NOMO-1 (cell line): ENCODE measurements around the gene KCP.

Experiments
- DNase-seq, 2 experiments: peaks; one replicate each; lab custom pipeline; 2025; ENCODE audit not compliant: unreplicated experiment in 2 of 2; lab: John Stamatoyannopoulos, UW

The KCP gene

DNA sequence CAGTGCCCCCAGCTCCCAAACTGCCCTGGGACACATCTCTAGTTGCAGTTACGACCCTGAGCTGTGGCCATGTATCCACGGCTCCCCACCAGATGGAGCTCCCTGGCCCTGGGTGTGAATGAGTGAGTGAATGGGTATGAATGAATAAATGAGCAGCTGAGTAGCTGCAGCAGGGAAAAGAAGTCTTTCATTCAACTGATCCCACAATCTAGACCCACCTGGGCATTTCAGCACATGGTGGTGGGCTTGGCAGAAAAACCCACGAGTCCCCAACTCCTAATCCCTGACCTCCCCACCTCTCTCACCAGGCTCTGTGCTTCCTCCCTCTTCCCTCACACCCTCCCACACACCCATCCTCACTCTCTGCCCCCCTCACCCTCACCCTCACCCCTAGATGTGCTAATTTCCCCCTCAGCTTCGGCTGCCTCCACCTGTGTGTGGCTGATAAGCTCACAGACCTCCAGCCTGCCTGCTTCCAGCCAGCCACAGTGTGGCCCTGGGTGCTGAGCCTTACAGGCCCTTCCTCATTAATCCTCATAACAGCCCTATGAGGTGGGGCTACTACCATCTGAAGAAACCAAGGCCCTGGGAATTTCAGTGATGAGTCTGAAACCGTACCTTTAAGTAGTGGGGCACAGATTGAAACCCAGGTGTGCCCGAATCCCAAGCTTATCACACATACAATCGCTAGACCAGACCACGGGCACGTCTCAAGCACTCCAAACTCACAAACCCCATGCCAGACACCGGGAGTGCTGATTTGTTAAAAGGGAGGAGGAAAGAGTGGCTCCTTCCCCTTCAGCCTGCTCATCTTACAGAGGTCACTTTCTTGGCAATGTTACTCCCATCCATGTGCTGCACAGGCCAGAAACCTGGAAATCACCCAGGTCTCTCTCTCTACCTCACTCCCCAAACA is 50.1 kb downstream of the KCP start:
- no peak for DNase-seq

DNA sequence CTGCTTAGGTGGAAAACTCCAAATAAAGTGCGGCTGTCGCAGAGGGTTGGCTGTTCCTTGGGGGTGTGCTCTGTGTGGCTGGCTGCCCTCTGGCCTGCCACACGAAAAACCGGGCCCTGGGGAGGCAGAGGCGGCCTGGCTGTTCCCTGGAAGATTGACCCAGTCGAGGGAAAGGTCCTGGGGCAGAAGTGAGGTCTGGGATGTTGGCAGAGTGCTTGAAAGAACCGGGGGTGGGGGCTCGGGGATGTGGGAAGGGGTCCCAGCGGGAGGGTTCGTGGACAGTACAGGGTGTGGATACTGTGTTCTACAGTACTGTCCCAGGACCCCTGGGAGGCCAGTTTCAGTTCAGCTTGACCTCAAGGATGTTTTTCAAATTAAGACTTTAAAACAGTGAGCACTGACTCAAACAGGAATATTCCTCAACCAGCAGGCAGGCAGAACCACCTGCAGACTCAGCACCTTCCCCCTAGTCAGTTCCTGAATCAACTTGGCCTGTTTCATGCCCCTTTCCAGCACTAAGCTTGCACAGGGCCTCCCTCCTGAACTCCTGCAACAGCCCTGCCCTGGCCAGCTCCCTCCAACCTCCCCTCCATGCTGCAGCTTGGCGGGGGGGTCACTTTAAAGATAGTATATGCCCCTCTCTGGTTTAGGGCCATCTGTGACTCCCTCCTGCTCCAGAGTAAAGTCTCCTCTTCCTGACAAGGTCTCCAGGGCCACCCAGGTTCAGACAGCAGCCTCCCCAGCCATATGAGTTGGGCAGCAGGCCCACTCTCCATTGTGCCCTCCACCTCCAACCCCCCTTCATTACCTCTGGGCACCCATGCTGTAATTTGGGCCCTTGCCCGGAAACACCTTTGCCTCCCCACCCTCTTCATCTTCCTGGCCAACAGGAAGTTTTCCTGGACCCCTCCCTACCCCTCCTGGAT is 51.0 kb downstream of the KCP start:
- no peak for DNase-seq

DNA sequence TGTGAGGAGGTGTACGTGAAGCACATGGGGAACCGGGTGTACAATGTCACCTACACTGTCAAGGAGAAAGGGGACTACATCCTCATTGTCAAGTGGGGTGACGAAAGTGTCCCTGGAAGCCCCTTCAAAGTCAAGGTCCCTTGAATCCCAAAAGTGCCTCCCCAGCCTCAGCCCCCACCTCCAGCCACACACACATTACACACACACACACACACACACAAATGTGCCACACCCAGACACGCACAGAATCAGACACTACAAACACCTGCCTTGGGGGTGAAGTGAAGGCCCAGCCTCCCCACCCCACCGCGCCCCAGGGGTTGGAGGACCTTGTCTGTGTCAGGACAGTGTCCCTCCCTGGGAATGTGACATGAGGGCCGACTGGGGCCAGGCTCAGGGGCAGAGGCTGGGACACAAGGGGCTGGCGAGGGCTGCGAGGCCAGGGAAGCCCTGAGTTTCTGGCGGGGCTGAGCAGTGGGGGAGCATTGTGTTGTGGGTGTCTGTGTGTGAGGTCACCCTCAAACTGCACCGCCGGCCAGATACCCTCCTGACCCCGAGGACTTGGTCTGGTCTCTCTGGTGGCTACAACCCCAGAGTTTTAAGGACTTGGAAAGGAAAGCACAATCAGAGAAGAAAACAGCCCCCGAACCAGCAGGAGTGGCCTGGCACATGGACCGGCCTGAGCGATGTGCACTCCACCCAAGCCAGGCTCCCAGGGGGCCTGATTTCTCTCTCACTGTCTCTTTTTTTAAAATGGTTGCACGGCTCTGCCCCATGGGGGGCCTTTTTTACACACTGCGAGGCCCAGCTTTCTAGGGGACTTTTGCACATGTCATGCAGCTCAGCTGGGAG is 51.9 kb downstream of the KCP start:
- DNase-seq, result no peak

GRCh38 chr7:128856001-128856718 is 54.3 kb downstream of the KCP start:
- DNase-seq, result no peak

GRCh38 chr7:128855559-128855958 is 55.0 kb downstream of the KCP start:
- DNase-seq, result no peak

DNA sequence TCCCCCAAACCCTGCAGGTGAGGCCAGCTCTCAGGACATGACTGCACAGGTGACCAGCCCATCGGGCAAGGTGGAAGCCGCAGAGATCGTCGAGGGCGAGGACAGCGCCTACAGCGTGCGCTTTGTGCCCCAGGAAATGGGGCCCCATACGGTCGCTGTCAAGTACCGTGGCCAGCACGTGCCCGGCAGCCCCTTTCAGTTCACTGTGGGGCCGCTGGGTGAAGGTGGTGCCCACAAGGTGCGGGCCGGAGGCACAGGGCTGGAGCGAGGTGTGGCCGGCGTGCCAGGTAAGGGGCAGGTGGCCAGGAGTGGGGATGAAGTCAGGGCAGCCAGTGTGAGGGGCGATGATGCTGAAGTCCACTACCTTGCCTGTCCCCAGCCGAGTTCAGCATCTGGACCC is 56.1 kb downstream of the KCP start:
- no peak for DNase-seq

GRCh38 chr7:128853799-128854198 is 56.7 kb downstream of the KCP start:
- DNase-seq, result no peak

DNA sequence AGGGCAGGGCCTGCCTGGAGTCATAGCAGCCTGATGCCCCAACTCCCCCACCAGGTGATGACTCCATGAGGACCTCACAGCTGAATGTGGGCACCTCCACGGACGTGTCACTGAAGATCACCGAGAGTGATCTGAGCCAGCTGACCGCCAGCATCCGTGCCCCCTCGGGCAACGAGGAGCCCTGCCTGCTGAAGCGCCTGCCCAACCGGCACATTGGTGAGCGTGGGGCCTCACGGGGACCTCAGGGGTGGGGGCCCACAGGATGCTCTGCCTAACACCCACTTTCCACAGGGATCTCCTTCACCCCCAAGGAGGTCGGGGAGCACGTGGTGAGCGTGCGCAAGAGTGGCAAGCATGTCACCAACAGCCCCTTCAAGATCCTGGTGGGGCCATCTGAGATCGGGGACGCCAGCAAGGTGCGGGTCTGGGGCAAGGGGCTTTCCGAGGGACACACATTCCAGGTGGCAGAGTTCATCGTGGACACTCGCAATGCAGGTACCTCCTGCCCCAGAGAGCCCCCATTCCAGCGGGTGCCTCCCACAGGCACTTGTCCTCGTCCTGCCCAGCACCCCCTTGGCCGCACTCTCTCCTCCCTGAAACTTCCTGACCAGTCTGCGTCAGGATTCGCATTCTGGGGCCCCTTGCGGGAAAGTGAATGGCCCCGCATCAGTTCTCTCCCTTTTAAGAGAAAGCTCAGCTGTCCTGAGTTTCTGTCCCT is 57.8 kb downstream of the KCP start:
- no peak for DNase-seq

GRCh38 chr7:128849804-128850490 is 60.6 kb downstream of the KCP start:
- no peak for DNase-seq

- DNase-seq, result no peak
Measured at GRCh38 chr7:128849156-128849515, 61.4 kb downstream of the KCP start.

DNA sequence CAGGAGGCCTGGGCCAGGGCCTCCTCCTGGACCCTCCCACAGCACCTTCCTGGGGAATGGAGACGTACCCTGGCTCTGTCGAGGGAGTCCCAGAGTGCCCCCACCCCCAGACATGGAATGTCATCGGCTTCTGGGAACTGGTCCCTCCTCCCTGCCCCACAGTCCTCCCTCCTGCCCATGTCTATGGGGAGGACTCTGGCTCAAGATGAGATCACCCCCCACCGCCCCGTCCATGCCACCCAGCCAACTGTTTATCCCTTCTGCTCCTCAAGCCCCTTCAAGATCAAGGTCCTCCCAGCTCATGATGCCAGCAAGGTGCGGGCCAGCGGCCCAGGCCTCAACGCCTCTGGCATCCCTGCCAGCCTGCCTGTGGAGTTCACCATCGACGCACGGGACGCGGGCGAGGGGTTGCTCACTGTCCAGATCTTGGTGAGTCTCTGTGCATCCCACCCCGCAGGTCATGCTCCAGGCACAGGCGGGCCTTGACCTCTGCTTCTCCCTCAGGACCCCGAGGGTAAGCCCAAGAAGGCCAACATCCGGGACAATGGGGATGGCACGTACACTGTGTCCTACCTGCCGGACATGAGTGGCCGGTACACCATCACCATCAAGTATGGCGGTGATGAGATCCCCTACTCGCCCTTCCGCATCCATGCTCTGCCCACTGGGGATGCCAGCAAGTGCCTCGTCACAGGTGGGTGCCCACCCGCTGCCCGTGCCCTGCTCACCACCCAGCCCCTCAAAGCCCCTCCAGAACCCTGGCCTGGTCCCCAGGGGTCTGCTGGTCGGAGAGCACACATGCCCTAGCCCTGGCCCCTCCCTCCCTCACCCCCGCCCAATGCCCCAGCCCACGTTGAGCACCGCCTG is 62.0 kb downstream of the KCP start:
- no peak for DNase-seq

DNA sequence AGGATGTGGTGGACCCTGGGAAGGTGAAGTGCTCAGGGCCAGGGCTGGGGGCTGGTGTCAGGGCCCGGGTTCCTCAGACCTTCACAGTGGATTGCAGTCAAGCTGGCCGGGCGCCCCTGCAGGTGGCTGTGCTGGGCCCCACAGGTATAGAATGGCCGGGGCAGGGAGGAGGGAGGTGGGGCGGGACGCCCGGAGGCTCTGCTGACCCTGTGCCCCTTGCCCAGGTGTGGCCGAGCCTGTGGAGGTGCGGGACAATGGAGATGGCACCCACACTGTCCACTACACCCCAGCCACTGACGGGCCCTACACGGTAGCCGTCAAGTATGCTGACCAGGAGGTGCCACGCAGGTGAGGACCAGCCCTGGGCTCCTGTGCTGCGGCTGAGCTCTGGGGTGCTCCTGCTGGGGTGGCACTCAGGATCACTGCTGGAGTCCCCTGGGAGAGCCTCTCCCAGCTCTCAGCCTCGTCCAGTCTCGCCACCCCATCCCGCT is 62.7 kb downstream of the KCP start:
- no peak for DNase-seq

GRCh38 chr7:128846781-128847444 is 63.6 kb downstream of the KCP start:
- no peak for DNase-seq

- no peak for DNase-seq
Measured at GRCh38 chr7:128845987-128846386, 64.5 kb downstream of the KCP start.

GRCh38 chr7:128845475-128845874 is 65.0 kb downstream of the KCP start:
- no peak for DNase-seq

DNA sequence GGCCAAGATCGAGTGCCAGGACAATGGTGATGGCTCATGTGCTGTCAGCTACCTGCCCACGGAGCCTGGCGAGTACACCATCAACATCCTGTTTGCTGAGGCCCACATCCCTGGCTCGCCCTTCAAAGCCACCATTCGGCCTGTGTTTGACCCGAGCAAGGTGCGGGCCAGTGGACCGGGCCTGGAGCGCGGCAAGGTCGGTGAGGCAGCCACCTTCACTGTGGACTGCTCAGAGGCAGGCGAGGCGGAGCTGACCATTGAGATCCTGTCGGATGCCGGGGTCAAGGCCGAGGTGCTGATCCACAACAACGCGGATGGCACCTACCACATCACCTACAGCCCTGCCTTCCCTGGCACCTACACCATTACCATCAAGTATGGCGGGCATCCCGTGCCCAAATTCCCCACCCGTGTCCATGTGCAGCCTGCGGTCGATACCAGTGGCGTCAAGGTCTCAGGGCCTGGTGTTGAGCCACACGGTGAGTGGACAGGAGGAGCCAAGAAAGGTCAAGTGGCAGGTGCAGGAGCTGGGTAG is 65.7 kb downstream of the KCP start:
- DNase-seq, result no peak
